Liver (tissue), 3 donors: Measurements from ENCODE around the gene RBM33.

Experiments
- ATF3 ChIP-seq: IDR thresholded peaks from 2 replicates; pipeline ENCODE4 v1.6.1; 2016; ENCODE audit warnings: antibody characterized with exemption
- CTCF ChIP-seq: fragments of 150-350 bp; IDR thresholded peaks from 2 replicates; pipeline ENCODE4 v1.5.1; 2017; ENCODE audit warnings: improper control_type of control experiment, low read depth, low read length; ENCODE audit not compliant: missing input control
- EGR1 ChIP-seq, 2 donors: IDR thresholded peaks; 2 replicates each; pipeline ENCODE4 v1.6.1; 2016 to 2018; ENCODE audit warnings: antibody characterized with exemption in 2 of 2, low read depth in 2 of 2
- FOXA1 ChIP-seq: IDR thresholded peaks from 2 replicates; pipeline ENCODE4 v1.6.1; 2016; ENCODE audit warnings: antibody characterized with exemption
- GABPA ChIP-seq, 2 donors: IDR thresholded peaks in 1 of 2; conservative IDR thresholded peaks in 1 of 2; 2 replicates each; pipeline ENCODE4 v1.6.1; 2016; ENCODE audit warnings: antibody characterized with exemption in 2 of 2, mild to moderate bottlenecking in 1 of 2, moderate library complexity in 1 of 2
- JUND ChIP-seq, 2 donors: IDR thresholded peaks; 2 replicates each; pipeline ENCODE4 v1.6.1; 2016; ENCODE audit warnings: antibody characterized with exemption in 2 of 2
- MAX ChIP-seq: IDR thresholded peaks from 2 replicates; pipeline ENCODE4 v1.6.1; 2016; ENCODE audit warnings: antibody characterized with exemption
- RAD21 ChIP-seq, 2 donors: IDR thresholded peaks; 2 replicates each; pipeline ENCODE4 v1.6.1; 2016; ENCODE audit warnings: antibody characterized with exemption in 2 of 2, mild to moderate bottlenecking in 2 of 2
- REST ChIP-seq: IDR thresholded peaks from 2 replicates; pipeline ENCODE4 v1.6.1; 2016; ENCODE audit warnings: antibody characterized with exemption, mild to moderate bottlenecking
- RXRA ChIP-seq, 2 donors: IDR thresholded peaks; 2 replicates each; pipeline ENCODE4 v1.6.1; 2017 to 2018; ENCODE audit warnings: antibody characterized with exemption in 2 of 2, mild to moderate bottlenecking in 1 of 2
- SP1 ChIP-seq: IDR thresholded peaks from 2 replicates; pipeline ENCODE4 v1.6.1; 2018; ENCODE audit warnings: antibody characterized with exemption, mild to moderate bottlenecking
- TAF1 ChIP-seq: conservative IDR thresholded peaks from 2 replicates; pipeline ENCODE4 v1.6.1; 2016; ENCODE audit warnings: antibody characterized with exemption, mild to moderate bottlenecking
- YY1 ChIP-seq: IDR thresholded peaks from 2 replicates; pipeline ENCODE4 v1.6.1; 2016; ENCODE audit warnings: antibody characterized with exemption, mild to moderate bottlenecking
- ZBTB33 ChIP-seq: IDR thresholded peaks from 2 replicates; pipeline ENCODE4 v1.6.1; 2016; ENCODE audit warnings: antibody characterized with exemption
- donor health status: healthy.
- donor health status: healthy.

GRCh38 chr7:155776606-155777005 is 132.1 kb downstream of the RBM33 start:
- no peak for TF ChIP-seq CTCF
- no peak for TF ChIP-seq JUND (IDR thresholded peaks at IDR 0.05)
- no peak for TF ChIP-seq YY1
- TF ChIP-seq TAF1 = no peak
- no peak for TF ChIP-seq REST
- TF ChIP-seq MAX = no peak
- no peak for TF ChIP-seq RAD21 (IDR thresholded peaks at IDR 0.05)
- TF ChIP-seq FOXA1 = no peak
- TF ChIP-seq ZBTB33 = no peak
- TF ChIP-seq GABPA (IDR thresholded peaks at IDR 0.05 in 1 of 2, conservative IDR thresholded peaks at IDR 0.05 in 1 of 2) = no peak
- TF ChIP-seq ATF3 = no peak
- TF ChIP-seq RXRA (IDR thresholded peaks at IDR 0.05) = no peak
- no peak for TF ChIP-seq EGR1 (IDR thresholded peaks at IDR 0.05; ENCODE audit: low read depth in 2 of 2)
- TF ChIP-seq SP1 = no peak
